Gastrocnemius medialis (tissue), 4 donors: ENCODE measurements around the gene ICAM4.

Source experiments
- POLR2A ChIP-seq, 2 donors: fragments of 450-650 bp; IDR thresholded peaks; one replicate each; pipeline ENCODE4 v1.6.1; 2017; ENCODE audit warnings: antibody characterized with exemption in 2 of 2, mild to moderate bottlenecking in 2 of 2, moderate library complexity in 2 of 2
- TF ChIP-seq, protein P1 (sequence below), 5 experiments: fragments of 450-650 bp in 3 of 5; fragments of 200-600 bp in 2 of 5; sonication (generic) in 2 of 5; IDR thresholded peaks in 4 of 5; conservative IDR thresholded peaks in 1 of 5; 1 replicate in 4 of 5; 2 replicates in 1 of 5; pipeline ENCODE4 v1.5.1; 2016 to 2019; ENCODE audit warnings: antibody characterized with exemption in 5 of 5, mild to moderate bottlenecking in 3 of 5, moderate library complexity in 3 of 5

DNA sequence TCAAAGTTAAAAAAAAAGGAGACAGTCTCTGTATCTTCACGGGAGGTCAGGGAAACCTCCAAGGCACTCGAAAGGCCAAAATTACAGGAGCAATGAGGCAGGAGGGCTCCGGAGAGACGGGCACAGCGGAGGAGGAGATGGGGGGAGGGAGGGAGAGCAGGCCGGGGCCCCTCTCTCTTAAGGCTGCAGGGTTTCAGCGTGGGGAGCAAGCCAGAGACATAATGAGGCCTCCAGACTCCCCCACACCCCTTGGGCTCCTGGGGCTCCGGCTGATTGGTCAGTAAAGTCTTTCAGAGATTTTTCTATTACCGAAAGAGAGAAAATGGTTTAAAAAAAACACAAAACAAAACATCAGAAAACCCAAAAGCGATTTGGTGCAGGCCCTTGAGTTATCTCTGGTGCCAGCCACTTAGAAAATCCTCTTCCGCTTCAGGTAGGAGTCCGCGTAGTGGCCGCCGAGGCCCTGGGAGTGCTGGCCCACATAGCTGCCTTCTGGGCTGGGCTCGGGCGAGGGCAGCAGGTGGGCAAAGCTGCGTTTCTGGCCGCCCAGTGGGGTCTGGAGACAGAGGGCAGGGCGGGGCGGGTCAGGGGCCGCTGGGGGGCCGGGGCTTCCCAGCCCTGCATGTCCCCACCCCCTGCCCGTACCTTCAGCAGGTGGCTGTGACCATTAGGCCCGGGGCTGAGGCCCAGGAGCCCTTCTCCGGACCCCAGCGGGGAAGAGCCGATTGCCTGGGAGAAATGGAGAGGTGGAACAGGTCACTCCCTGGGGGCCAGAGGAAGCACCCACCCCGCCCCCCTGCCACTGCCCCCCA, 30.5 kb downstream of the ICAM4 start:
- TF ChIP-seq POLR2A (IDR thresholded peaks at IDR 0.05), result no peak
- TF ChIP-seq, protein P1, sequence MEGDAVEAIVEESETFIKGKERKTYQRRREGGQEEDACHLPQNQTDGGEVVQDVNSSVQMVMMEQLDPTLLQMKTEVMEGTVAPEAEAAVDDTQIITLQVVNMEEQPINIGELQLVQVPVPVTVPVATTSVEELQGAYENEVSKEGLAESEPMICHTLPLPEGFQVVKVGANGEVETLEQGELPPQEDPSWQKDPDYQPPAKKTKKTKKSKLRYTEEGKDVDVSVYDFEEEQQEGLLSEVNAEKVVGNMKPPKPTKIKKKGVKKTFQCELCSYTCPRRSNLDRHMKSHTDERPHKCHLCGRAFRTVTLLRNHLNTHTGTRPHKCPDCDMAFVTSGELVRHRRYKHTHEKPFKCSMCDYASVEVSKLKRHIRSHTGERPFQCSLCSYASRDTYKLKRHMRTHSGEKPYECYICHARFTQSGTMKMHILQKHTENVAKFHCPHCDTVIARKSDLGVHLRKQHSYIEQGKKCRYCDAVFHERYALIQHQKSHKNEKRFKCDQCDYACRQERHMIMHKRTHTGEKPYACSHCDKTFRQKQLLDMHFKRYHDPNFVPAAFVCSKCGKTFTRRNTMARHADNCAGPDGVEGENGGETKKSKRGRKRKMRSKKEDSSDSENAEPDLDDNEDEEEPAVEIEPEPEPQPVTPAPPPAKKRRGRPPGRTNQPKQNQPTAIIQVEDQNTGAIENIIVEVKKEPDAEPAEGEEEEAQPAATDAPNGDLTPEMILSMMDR (IDR thresholded peaks at IDR 0.05 in 4 of 5, conservative IDR thresholded peaks at IDR 0.05 in 1 of 5), result no peak
